Left cardiac atrium (tissue), 4 donors: ENCODE results near the gene SLC22A5. TPM values are rescaled to one million over a fixed set of nuclear protein-coding genes. Genes with fewer than 3 reads are reported as not detected.
"Not testable (repeated sequence)": the region's sequence is repeated elsewhere in the genome, so short reads cannot be mapped to it uniquely, and the experiment has no call there.

Experiments
- ATAC-seq, 2 donors: fragments of 200-7000 bp; cut with Tn5 transposase; one replicate each; pipeline ENCODE4 v1.9.1; 2020; ENCODE audit warnings: mild to moderate bottlenecking in 2 of 2, moderate library complexity in 2 of 2
- DNase-seq: peaks from one replicate; pipeline ENCODE4 v3.0.0-alpha.2; 2020
- intact Hi-C, 2 donors: fragments of 100-400 bp; cut with DNase I; formaldehyde crosslinking; loops; one replicate each; pipeline versions ENCODE4 v1.14.1 to v1.15.1; 2022 to 2023
- microRNA-seq, 2 donors: library from miRNA; unstranded; fragments of <30 nt; microRNA quantifications; one replicate each; pipeline ENCODE4 v1.2.0, GENCODE V29; 2020
- total RNA-seq, 2 donors: library from RNA; stranded (reverse); fragmentation: NEBNext Ultra II Directional; extraction: Animal tissue kit (Norgen Biotek cat#: 25700); gene quantifications; one replicate each; pipeline ENCODE4 v1.2.1, GENCODE V29; 2021
- donor health status: DM: no; HTN: yes; CAD: no.
- donor health status: DM: no; HTN: yes; CAD: no; lungs with severe emphysema.
- donor health status: DM: yes; HTN: yes; CAD: no.
- donor health status: Dilated cardiomyopathy.

Gene SLC22A5
- total RNA-seq, 2 donors from 2014 or later, result 7.9 to 15.3 TPM

DNA sequence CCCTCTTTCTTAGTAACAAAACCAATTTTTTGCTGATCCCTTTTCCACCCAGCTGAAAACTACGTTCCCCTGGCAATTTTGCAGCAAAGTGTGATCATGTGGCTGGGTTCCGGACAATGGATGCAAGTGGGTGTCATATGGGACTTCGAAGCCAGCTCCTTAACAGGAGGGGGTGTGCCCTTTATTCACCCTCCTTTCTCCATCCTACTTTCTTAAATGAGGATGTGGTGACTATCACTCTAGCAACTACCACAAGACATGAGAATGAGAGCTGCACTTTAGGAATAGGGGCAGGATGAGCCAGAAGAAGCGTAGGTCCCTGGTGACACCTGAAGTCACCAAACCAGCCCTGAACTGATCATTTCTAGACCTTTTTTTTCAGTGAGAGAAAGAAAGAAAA, 62.1 kb downstream of the SLC22A5 start:
- intact Hi-C loops, result no loop called here
- DNase-seq (no peak), ATAC-seq (no peak)

DNA sequence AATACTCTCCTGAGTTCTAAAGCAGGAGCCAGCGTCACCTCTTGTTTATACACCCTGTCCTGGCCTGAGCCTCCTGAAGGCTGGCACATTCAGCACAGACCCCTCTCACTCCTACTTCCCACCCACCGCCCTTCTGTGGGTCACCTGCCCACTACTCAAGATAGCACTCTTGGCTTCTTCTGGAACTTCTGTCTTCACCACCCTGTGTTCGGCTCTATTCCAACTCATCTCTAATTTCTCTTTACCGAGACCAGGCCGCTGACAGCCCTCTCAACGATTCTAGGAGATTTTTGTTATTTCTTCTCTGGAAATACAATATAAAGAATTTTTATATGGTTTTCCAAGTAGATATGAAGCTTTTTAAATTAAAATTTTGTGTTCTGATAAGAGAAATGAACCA, 63.6 kb downstream of the SLC22A5 start:
- ATAC-seq, result no peak
- intact Hi-C loops, result no loop called here
- DNase-seq, result no peak

- ATAC-seq (no peak), DNase-seq (no peak)
- intact Hi-C loops, result loop anchor here in 1 of 2 donors (5.0 kb wide), 1 partner anchor 43 kb away; no protein-coding TSS in a partner anchor
These were observed 65.1 kb downstream of the SLC22A5 start for GRCh38 chr5:132434416-132435286.

GRCh38 chr5:132435447-132435846, 65.9 kb downstream of the SLC22A5 start:
- DNase-seq, result no peak
- no peak for ATAC-seq
- intact Hi-C loops, result loop anchor here in 1 of 2 donors (5.0 kb wide), 1 partner anchor 42 kb away; no protein-coding TSS in a partner anchor

- intact Hi-C loops, result loop anchor here in 1 of 2 donors (5.0 kb wide), 1 partner anchor 41 kb away; no protein-coding TSS in a partner anchor
- no peak for DNase-seq
- ATAC-seq, result no peak
These were observed 66.4 kb downstream of the SLC22A5 start for GRCh38 chr5:132435886-132436285.

- DNase-seq, result no peak
- intact Hi-C loops, result loop anchor here in 1 of 2 donors (5.0 kb wide), 1 partner anchor 40 kb away; no protein-coding TSS in a partner anchor
- no peak for ATAC-seq
These were observed 67.4 kb downstream of the SLC22A5 start for GRCh38 chr5:132436936-132437335.

DNA sequence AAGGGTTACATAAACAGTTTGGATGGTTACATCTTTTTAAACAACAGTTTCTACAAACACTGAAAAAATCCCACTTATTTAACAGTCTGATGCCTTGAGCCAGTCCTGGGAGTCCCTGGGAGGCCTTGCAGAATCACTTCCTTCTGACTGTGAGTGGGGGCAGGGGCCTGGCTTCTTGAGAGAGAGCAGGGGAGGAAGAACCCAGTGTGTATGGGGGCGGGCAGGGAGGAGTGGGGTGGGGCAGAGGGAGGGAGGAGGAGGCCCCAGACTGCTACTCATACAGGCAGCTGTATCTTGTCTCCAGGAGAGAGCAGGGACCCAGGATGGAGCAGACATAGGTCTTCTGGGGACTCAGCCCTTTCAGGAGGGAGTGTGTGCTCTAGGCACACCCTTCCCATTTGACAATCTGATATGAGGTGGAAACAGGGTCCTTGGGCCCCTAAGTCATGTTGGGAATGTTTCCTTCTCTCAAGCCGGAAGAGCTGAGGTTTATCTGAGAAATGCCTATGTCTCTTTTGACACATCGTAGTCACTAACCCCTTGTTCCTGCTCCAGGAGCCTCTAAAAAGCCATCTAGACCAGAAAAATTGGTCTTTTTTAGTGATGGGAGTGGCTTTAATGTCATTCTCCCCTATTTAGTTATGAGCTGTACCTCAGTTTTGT, 68.2 kb downstream of the SLC22A5 start:
- DNase-seq (peak; percentile 78), ATAC-seq (peak; percentile 76 to 82)
- intact Hi-C loops, result loop anchor here in 1 of 2 donors (5.0 kb wide), 1 partner anchor 40 kb away; no protein-coding TSS in a partner anchor

DNA sequence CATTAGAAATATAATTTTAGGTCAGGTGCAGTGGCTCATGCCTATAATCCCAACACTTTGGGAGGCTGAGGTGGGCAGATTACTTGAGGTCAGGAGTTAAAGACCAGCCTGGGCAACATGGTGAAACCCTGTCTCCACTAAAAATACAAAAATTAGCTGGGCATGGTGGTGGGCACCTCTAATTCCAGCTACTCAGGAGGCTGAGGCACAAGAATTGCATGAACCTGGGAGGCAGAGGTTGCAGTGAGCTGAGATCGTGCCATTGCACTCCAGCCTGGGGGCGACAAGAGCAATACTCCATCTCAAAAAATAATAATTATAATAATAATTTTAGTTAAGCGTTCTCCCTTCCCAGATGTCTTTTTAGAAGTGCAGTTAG, 68.7 kb downstream of the SLC22A5 start:
- not testable (repeated sequence) for DNase-seq, ATAC-seq
- intact Hi-C loops, result loop anchor here in 1 of 2 donors (5.0 kb wide), 1 partner anchor 39 kb away; no protein-coding TSS in a partner anchor

DNA sequence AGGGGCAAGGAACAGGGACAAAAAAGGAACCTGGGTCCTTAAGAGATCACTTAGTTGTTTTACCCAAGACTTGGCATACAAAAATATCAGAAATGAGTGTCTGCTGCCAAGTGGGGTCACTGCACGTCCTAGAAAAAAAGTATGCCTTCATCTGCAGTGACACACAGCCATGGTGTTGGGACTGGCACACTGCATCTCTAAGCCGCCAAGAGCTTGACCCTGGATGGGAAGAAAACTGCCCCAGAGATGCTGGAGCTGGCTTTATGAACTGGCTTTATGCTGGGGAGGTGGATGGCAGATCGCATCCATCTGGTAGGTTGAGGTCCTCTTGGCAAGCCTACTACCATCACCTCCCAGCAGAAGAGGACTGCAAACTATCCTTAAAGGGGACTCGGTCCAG, 69.4 kb downstream of the SLC22A5 start:
- DNase-seq (no peak), ATAC-seq (peak; percentile 33 to 64)
- intact Hi-C loops, result loop anchor here in 1 of 2 donors (5.0 kb wide), 1 partner anchor 38 kb away; no protein-coding TSS in a partner anchor

- DNase-seq (peak; percentile 86), ATAC-seq (peak; percentile 84 to 92)
- intact Hi-C loops, result loop anchor here in 1 of 2 donors (5.0 kb wide), 1 partner anchor 38 kb away; no protein-coding TSS in a partner anchor
These were observed 70.1 kb downstream of the SLC22A5 start for GRCh38 chr5:132439521-132440089.

GRCh38 chr5:132444061-132444460, 74.6 kb downstream of the SLC22A5 start:
- ATAC-seq (no peak), DNase-seq (no peak)
- intact Hi-C loops, result no loop called here

Small RNAs within 50 kb of the gene (microRNA-seq; reads per million reads assigned to microRNA genes)
- gene MIR3936, result 0 to 0.20 reads per million in 2 donors

Other genes starting within 250 kb of the SLC22A5 start
- 10 to 100 TPM; 60.2 to 78.4 TPM for gene P4HA2, start 141.9 kb upstream of the SLC22A5 start, total RNA-seq
- 10 to 100 TPM; 12.4 to 38.5 TPM for gene PDLIM4, start 112.0 kb upstream of the SLC22A5 start, total RNA-seq
- 1 to 10 TPM; 2.2 to 3.3 TPM for gene SLC22A4, start 75.3 kb upstream of the SLC22A5 start, total RNA-seq
- 10 to 100 TPM; 11.8 to 21.4 TPM for gene IRF1, start 121.1 kb downstream of the SLC22A5 start, total RNA-seq
- not detected for gene IL5, start 173.8 kb downstream of the SLC22A5 start, total RNA-seq
- gene RAD50, start 187.3 kb downstream of the SLC22A5 start, total RNA-seq, result 10 to 100 TPM; 26.7 to 30.2 TPM